SK-N-DZ (cell line): ENCODE data around the gene PTCD1.

Experiments used
- DNase-seq: peaks from one replicate; pipeline ENCODE4 v3.0.0-alpha.2; 2015; ENCODE audit warnings: low spot score

PTCD1 gene

DNA sequence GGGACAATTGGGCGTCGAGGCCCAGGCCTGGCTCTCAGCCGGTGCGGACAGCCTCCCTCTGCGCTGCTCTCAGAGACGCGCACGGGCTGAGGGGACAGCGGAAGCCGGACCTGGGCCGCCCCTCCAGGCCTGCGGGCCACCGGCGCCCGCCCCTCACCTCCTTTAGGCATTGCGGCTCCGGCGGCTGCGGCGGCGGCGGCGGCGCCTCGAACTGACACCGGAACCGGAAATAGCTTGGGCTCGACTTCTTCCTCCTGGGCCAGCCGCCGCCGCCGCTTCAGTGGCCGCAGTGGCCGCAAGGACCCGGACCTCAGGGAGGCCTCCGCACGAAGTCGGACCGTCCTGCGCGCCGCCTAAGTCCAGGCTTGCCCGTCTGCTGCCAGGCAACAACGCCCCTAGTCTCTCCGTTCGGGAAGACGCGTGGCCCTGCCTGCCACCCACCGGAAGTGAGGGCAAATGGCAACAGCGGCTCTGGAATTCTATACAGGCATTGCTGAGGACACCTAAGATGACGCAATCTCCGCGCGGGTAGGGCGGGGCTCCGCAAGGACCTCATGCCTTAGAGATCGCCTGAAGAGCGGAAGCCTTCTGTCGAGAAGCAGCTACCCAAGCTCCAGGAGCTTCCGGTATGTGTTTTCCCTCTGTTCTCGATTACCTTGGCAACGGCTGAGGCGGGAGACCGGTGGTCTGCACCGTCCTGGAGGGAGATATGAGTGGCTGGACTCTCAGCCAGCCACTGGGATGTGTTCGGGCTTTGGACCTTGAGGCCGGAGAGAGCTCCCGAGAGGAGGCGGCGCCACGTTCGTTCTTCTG is 30.0 kb downstream of the PTCD1 start, which contains the start of the genes BUD31 and PDAP1:
BUD31 (plus strand) TSS at position 591 of the 813 bp plus-strand sequence. CDS start 2,124 bp downstream, outside the sequence.
PDAP1 (minus strand) TSS at position 219 of the 813 bp plus-strand sequence; CDS start at position 170, 49 bp downstream.
- DNase-seq: peak; percentile 97

DNA sequence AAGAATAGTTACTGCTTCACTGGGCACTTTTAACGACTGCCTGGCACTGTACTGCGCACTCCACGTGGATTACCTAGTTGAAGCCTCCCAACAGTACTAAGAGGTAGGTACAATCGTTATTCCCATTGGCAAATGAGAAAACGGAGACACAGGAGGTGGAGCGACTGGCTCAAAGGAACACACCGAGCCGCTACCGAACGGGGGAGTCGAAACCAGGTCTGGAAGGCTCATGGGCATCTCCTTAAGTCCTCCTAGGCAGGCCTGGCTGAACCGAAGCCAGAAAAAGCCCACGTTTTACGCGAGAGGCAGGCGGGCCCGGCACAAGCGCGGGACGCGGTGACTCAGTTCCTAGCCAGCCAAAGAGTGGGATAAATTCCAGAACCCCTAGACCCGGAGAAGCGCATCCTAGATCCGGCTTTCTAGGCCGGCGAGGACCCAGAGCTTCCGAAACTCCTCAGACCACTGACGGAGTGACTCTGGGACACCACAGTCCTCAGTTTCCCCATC is 30.7 kb downstream of the PTCD1 start:
- DNase-seq: peak; percentile 21

GRCh38 chr7:99406557-99406956 is 32.0 kb downstream of the PTCD1 start:
- DNase-seq: no peak

DNA sequence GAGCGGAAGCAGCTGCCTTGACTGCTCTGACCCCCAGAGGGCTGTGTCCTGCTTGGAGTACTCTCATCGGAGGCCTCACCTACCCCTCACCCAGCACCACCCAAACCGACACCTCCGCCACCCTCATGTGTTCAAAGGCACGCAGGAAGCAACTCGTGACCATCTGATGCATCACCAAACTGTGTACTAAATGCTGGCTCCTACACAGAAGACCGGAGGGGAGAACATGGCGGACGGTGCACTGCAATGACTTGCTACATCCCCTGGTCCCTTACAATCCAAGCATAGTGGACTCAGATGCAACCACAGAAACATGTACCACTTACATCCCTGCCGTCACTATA is 33.6 kb downstream of the PTCD1 start:
- DNase-seq: no peak

DNA sequence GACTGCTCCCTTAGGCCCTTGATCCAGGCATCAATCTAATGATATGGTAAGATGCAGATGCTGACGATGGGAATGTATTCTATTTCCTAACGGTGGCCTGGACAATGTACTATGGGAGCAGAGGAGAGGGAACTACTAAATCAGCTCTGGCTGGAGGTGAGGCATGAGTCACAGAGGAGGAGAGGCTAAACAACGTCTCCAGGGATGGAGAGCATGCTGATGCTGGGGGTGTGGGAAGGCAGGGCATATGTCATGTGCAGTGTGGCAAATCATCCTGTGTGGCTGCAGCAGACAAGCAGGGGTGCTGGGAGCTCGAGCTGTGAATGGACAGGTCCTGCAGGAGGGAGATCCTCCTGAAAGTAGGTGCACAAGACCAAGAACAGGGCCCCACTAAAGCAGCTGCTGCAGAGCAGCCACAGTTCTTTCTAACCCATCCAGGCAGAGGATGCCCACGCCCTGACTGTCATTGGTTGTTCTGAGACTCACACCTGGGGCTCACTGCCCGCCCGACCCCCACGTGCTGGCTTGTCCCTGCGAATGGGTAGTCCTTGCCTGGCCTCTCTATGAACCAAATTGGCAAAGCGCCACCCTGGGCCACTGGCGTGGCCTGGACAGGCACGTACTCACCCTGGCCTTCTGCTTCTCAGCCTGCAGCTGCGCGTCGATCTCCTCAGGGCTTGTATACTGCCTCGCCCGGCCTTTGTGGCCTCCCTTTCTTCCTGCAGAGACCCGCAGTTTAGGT is 34.2 kb downstream of the PTCD1 start:
- DNase-seq: no peak

- no peak for DNase-seq
Observed at GRCh38 chr7:99403764-99404163, 34.8 kb downstream of the PTCD1 start.

DNA sequence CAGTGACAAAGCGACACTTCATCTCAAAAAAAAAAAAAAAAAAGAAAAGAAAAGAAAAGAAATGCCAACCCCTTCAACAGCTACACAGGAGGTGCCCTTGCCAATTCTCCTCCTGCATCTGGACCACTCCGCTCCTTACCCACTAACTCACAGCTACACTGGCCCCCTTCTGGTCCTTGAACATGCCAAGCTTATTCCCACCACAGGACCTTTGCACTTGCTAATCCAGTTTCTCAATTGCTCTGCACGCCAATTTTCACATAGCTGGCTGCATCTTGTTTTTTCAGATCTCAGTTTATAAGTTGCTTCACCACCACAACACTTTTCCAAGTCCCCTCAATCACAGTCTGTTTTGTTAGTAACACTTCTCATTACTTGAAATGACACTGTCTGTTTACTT is 35.7 kb downstream of the PTCD1 start:
- no peak for DNase-seq

- DNase-seq: no peak
Observed at GRCh38 chr7:99399597-99399996, 39.0 kb downstream of the PTCD1 start.

DNA sequence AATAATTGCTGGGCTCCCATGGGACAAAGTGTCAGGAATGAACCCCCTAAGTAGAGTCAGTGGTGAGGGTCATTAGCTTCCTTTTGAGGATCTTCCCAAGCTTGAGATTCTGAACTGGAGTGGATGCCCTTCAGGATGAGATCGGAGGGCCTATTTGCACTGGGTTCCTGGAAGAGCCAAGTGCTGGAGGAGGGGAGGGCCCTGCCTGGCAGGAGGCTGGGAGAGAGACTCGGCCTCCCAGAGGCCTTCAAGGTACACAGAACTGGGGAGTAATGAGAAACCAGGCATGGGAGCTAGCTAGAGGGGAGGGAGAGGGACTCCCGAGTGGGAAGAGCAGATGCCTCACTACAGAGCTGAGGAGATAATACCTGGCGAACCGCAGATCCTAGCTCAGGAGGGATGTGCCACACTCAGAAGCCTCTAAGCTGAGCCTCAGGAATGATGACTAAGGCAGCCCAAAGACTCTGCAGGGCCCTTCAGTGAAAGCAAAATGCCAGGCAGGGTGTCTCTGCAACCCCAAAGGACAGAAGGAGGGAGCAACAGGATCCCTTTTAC is 39.6 kb downstream of the PTCD1 start:
- DNase-seq: no peak

DNA sequence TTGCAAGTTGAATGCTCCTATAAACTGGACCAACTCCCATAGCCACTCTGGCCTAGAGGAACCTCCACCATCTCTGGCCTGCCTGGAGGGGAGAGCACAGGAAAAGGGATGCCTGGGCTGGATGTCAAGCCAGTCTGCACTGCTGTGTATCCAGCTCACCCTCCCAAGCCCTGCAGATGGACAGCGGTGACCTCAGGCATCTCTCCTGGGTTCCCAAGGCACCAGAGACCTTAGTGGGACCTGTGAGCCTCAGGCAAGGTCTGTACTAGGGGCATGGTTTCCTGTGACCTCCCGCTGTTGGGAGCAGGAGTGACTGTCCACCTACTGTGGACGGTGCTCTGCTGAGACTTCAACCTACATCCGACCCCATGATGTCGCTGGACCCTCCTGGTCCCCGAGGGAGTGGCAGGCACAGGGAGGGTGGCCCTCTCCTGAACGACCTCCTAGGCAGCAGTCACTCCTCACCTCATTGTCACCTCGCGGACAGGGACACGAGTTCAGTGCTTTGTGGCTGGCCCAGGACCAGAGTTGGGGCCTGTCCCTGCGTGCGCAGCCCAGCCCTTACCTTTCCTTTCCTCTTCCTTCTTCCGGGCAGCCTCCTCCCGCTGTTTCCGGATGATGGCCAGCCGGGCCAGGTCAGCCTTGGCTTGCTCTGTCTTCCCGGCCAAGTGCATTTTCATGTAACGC is 41.2 kb downstream of the PTCD1 start:
- DNase-seq: no peak

- no peak for DNase-seq
Observed at GRCh38 chr7:99396418-99397296, 41.9 kb downstream of the PTCD1 start.

GRCh38 chr7:99395616-99396327 is 42.8 kb downstream of the PTCD1 start:
- no peak for DNase-seq

GRCh38 chr7:99394188-99394502 is 44.5 kb downstream of the PTCD1 start:
- no peak for DNase-seq

GRCh38 chr7:99393355-99394187 is 45.0 kb downstream of the PTCD1 start:
- peak; percentile 81 for DNase-seq

- DNase-seq: peak; percentile 84
Observed at GRCh38 chr7:99392659-99393354, 45.8 kb downstream of the PTCD1 start.

DNA sequence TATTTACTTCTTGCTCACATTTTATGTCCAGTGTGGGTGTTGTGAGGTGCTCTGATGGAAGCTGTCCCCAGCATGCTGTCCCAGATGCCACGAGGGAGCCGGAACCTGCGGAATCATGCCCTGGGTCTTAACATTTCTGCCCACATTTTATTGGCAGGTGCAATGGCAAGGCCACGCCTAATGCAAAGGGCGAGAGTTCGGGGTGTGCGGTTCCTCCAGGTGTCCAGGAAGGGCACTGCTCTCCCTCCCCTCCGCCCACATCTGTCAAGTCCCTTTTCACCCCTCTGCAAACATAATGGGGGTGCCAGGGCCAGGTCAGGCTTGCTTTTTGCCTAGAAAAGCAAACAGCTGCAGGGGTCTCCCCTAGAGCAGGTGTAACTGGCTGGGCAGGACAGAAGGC is 46.6 kb downstream of the PTCD1 start:
- DNase-seq: no peak

GRCh38 chr7:99390941-99391602 is 47.5 kb downstream of the PTCD1 start:
- DNase-seq: no peak

DNA sequence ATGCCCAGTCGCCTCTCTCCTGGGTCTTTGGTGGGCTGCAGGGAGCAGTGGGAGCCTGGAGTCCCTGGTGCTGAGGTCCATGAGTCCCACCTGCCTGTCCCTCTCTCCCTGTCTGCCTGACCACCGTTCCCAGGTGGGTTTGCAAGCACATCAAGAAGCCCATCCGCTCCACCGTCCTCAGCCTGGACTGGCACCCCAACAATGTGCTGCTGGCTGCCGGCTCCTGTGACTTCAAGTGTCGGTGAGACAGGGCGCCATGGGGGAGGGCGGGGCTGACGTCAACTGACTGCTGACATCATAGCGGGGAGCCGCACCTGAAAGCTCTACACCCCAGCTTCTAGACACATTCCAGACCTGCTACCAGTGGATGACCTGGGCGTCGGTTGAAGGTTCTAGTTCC is 48.8 kb downstream of the PTCD1 start:
- DNase-seq: no peak
